Kidney glomerular epithelial cell (primary cell): Measurements from ENCODE around the gene CPLANE2.
"Not testable (repeated sequence)": the region's sequence is repeated elsewhere in the genome, so short reads cannot be mapped to it uniquely, and the experiment has no call there.

Experiments
- DNase-seq: peaks from one replicate; lab custom pipeline; 2025; lab: John Stamatoyannopoulos, UW

The CPLANE2 gene

GRCh38 chr1:16236511-16237342 is at the start of gene CPLANE2:
TSS of gene CPLANE2 (minus strand) at chr1:16237183. CDS start at chr1:16236742, 441 bp downstream.
- peak; percentile 84 for DNase-seq

- DNase-seq: no peak
Measured at GRCh38 chr1:16286122-16286521, 49.1 kb upstream of the CPLANE2 start.

GRCh38 chr1:16281765-16282164 is 44.8 kb upstream of the CPLANE2 start:
- DNase-seq: no peak

- DNase-seq: no peak
Measured at GRCh38 chr1:16279186-16279585, 42.2 kb upstream of the CPLANE2 start.

GRCh38 chr1:16276302-16277030 is 39.5 kb upstream of the CPLANE2 start:
- DNase-seq: no peak

GRCh38 chr1:16275591-16275990 is 38.6 kb upstream of the CPLANE2 start:
- no peak for DNase-seq

- no peak for DNase-seq
Measured at GRCh38 chr1:16267690-16268180, 30.8 kb upstream of the CPLANE2 start.

GRCh38 chr1:16266411-16267118 is 29.6 kb upstream of the CPLANE2 start:
- DNase-seq: no peak

GRCh38 chr1:16262067-16262466 is 25.1 kb upstream of the CPLANE2 start:
- DNase-seq: no peak

- DNase-seq: peak; percentile 57
Measured at GRCh38 chr1:16260814-16261213, 23.8 kb upstream of the CPLANE2 start.

GRCh38 chr1:16258591-16259135 is 21.7 kb upstream of the CPLANE2 start:
- no peak for DNase-seq

GRCh38 chr1:16257968-16258367 is 21.0 kb upstream of the CPLANE2 start:
- no peak for DNase-seq

GRCh38 chr1:16257556-16257955 is 20.6 kb upstream of the CPLANE2 start:
- not testable (repeated sequence) for DNase-seq

- no peak for DNase-seq
Measured at GRCh38 chr1:16256478-16256877, 19.5 kb upstream of the CPLANE2 start.

- DNase-seq: peak; percentile 54
Measured at GRCh38 chr1:16254263-16254928, 17.4 kb upstream of the CPLANE2 start.

GRCh38 chr1:16253332-16253922 is 16.4 kb upstream of the CPLANE2 start:
- DNase-seq: no peak

GRCh38 chr1:16252912-16253311 is 15.9 kb upstream of the CPLANE2 start:
- no peak for DNase-seq

- DNase-seq: no peak
Measured at GRCh38 chr1:16251381-16251780, 14.4 kb upstream of the CPLANE2 start.

GRCh38 chr1:16250524-16251251 is 13.7 kb upstream of the CPLANE2 start:
- DNase-seq: no peak

- DNase-seq: no peak
Measured at GRCh38 chr1:16249596-16250241, 12.7 kb upstream of the CPLANE2 start.
